GM23338 (cell line): ENCODE data around the gene RIN3.

ENCODE experiments used
- CTCF ChIP-seq, 2 experiments: fragments of 200-600 bp in 1 of 2; sonication (generic) in 1 of 2; conservative IDR thresholded peaks; 2 replicates each; pipeline versions ENCODE4 v1.5.1 to v1.6.1; 2016 to 2017; ENCODE audit warnings: antibody characterized with exemption in 2 of 2, low read depth in 2 of 2, mild to moderate bottlenecking in 2 of 2, moderate library complexity in 1 of 2
- EZH2 ChIP-seq: fragments of 200-600 bp; sonication (generic); IDR thresholded peaks from one replicate; pipeline ENCODE4 v1.8.0; 2017; ENCODE audit warnings: antibody characterized with exemption, mild to moderate bottlenecking, low read depth; ENCODE audit not compliant: unreplicated experiment
- EZH2phosphoT487 ChIP-seq: fragments of 200-600 bp; sonication (generic); IDR thresholded peaks from one replicate; pipeline ENCODE4 v1.8.1; 2018; ENCODE audit warnings: antibody characterized with exemption; ENCODE audit not compliant: unreplicated experiment
- JUNB ChIP-seq: IDR thresholded peaks from one replicate; pipeline ENCODE4 v1.6.1; 2016; ENCODE audit warnings: antibody characterized with exemption; ENCODE audit not compliant: unreplicated experiment
- NANOG ChIP-seq: IDR thresholded peaks from 2 replicates; pipeline ENCODE4 v1.6.1; 2016; ENCODE audit warnings: antibody characterized with exemption, borderline replicate concordance
- POLR2AphosphoS5 ChIP-seq: IDR thresholded peaks from 2 replicates; pipeline ENCODE4 v1.6.1; 2016; ENCODE audit warnings: antibody characterized with exemption, low read depth
- STAT1 ChIP-seq: IDR thresholded peaks from one replicate; pipeline ENCODE4 v1.6.1; 2016; ENCODE audit warnings: antibody characterized with exemption; ENCODE audit not compliant: unreplicated experiment
- ZNF114 ChIP-seq: fragments of 250-450 bp; sonication (Bioruptor Pico); IDR thresholded peaks from 2 replicates; pipeline ENCODE4 v1.5.0; 2020; ENCODE audit warnings: mild to moderate bottlenecking, moderate library complexity
- TF ChIP-seq, protein P1 (sequence below): IDR thresholded peaks from one replicate; pipeline ENCODE4 v1.6.1; 2018; ENCODE audit warnings: antibody characterized with exemption; ENCODE audit not compliant: unreplicated experiment

DNA sequence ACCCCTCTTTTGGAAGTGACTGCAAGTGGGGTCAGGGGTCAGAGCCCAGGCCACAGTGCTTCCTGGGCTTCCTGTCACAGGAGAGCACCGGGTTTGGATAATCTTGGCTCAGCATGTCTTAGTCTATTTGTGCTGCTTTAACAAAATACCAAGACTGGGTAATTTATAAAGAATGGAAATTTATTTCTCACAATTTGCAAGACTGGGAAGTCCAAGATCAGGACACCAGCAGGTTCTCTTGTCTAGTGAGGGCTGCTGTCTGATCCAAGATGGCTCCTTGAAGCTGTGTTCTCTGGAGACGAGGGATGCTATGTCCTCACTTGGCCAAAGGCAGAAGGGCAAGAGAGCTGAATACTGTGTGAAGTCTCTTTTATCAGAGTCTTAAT is 74.1 kb downstream of the RIN3 start:
- TF ChIP-seq CTCF (conservative IDR thresholded peaks at IDR 0.05; ENCODE audit: low read depth in 2 of 2) (no peak), EZH2 (no peak), ZNF114 (CRISPR knock-in tag) (no peak), POLR2AphosphoS5 (no peak), NANOG (no peak), STAT1 (no peak), JUNB (no peak), EZH2phosphoT487 (no peak)
- TF ChIP-seq, protein P1, sequence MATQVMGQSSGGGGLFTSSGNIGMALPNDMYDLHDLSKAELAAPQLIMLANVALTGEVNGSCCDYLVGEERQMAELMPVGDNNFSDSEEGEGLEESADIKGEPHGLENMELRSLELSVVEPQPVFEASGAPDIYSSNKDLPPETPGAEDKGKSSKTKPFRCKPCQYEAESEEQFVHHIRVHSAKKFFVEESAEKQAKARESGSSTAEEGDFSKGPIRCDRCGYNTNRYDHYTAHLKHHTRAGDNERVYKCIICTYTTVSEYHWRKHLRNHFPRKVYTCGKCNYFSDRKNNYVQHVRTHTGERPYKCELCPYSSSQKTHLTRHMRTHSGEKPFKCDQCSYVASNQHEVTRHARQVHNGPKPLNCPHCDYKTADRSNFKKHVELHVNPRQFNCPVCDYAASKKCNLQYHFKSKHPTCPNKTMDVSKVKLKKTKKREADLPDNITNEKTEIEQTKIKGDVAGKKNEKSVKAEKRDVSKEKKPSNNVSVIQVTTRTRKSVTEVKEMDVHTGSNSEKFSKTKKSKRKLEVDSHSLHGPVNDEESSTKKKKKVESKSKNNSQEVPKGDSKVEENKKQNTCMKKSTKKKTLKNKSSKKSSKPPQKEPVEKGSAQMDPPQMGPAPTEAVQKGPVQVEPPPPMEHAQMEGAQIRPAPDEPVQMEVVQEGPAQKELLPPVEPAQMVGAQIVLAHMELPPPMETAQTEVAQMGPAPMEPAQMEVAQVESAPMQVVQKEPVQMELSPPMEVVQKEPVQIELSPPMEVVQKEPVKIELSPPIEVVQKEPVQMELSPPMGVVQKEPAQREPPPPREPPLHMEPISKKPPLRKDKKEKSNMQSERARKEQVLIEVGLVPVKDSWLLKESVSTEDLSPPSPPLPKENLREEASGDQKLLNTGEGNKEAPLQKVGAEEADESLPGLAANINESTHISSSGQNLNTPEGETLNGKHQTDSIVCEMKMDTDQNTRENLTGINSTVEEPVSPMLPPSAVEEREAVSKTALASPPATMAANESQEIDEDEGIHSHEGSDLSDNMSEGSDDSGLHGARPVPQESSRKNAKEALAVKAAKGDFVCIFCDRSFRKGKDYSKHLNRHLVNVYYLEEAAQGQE, result no peak
